ENCODE measurements around the gene GPR65. TPM values are rescaled to one million over a fixed set of nuclear protein-coding genes. Genes with fewer than 3 reads are reported as not detected.
A peak's percentile ranks its signal among the peaks of the same experiment; 100 is the strongest.

GPR65 gene
- polyA plus RNA-seq, 1 of the 3 experiments (the other 2 are of a cell fraction): under 0.01 TPM

DNA sequence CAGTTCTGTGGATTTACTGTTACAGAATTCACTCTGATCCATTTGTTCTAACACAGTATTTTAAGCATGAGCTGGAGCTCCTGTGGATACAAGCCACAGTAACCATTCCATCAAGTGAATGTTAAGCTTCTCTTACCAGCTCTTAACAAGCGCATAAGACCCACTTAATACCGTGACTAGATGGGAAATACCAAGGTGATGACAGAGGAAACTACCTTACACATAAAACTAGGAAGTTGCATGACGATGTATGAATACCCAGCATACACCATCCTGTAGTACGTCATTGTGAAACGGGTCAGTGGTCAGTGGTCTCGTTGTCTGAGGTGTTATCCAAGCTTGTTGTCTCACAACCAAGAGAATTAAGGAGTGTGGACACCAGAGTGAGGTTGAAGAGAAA is 10.0 kb upstream of the GPR65 start:
- no peak for DNase-seq
- Histone ChIP-seq H3K36me3 (replicated peaks in 1 of 2; ENCODE audit: control insufficient read depth in 1 of 2, insufficient read depth in 2 of 2, low read length in 1 of 2) (no peaks in the 10 kb centered on the region), H3K4me3 (ENCODE audit: low read depth in 2 of 2, low read length in 1 of 2) (no peak overlapping the region), H3F3A (replicated peaks; ENCODE audit: insufficient read depth) (no peaks in the 10 kb centered on the region), H3K4me2 (no peak overlapping the region), H3K79me2 (ENCODE audit: insufficient read depth) (no peaks in the 10 kb centered on the region), H3K9me2 (no peaks in the 10 kb centered on the region), H4K20me1 (ENCODE audit: insufficient read depth) (no peaks in the 10 kb centered on the region), H3K9ac (no peak overlapping the region), H3K9me3 (no peaks in the 10 kb centered on the region), H3K27ac (ENCODE audit: low read depth in 2 of 2, low read length in 1 of 2) (no peak overlapping the region), H2AFZ (ENCODE audit: low read depth) (peak overlapping the region; percentile 4; the same call in 1 of the 2 replicates), H3K27me3 (ENCODE audit: insufficient read depth) (no peaks in the 10 kb centered on the region), H3K4me1 (ENCODE audit: control insufficient read depth in 1 of 2, insufficient read depth in 2 of 2, low read depth in 1 of 2, low read length in 1 of 2) (peaks cover 0 to 7% of the 10 kb centered on the region in 2 experiments; a peak in 1 of 4 replicates)
- ChIA-PET CTCF (interaction anchor here (1.4 to 3.0 kb wide), 2 partner anchors 18 to 50 kb away, joined by 6 to 11 read pairs; no protein-coding TSS in a partner anchor), POLR2A (no interaction called here)
- TF ChIP-seq TAF1 (IDR thresholded peaks at IDR 0.05; ENCODE audit: borderline replicate concordance, low read depth, low read length): no peak
- TF ChIP-seq MEF2A (IDR thresholded peaks at IDR 0.05; ENCODE audit: borderline replicate concordance, low read depth): no peak
- TF ChIP-seq RXRA (IDR thresholded peaks at IDR 0.05; ENCODE audit: borderline replicate concordance, low read depth): no peak
- TF ChIP-seq, protein P1, sequence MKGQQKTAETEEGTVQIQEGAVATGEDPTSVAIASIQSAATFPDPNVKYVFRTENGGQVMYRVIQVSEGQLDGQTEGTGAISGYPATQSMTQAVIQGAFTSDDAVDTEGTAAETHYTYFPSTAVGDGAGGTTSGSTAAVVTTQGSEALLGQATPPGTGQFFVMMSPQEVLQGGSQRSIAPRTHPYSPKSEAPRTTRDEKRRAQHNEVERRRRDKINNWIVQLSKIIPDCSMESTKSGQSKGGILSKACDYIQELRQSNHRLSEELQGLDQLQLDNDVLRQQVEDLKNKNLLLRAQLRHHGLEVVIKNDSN (IDR thresholded peaks at IDR 0.05; ENCODE audit: borderline replicate concordance, low read depth): no peak
- TF ChIP-seq CHD2 (IDR thresholded peaks at IDR 0.05; ENCODE audit: low read length, partially characterized antibody): no peak
- no peak for TF ChIP-seq ELF1 (IDR thresholded peaks at IDR 0.05)
- TF ChIP-seq FOXM1 (IDR thresholded peaks at IDR 0.05; ENCODE audit: low read depth): no peak
- TF ChIP-seq, protein P2, sequence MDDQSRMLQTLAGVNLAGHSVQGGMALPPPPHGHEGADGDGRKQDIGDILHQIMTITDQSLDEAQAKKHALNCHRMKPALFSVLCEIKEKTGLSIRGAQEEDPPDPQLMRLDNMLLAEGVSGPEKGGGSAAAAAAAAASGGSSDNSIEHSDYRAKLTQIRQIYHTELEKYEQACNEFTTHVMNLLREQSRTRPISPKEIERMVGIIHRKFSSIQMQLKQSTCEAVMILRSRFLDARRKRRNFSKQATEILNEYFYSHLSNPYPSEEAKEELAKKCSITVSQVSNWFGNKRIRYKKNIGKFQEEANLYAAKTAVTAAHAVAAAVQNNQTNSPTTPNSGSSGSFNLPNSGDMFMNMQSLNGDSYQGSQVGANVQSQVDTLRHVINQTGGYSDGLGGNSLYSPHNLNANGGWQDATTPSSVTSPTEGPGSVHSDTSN (IDR thresholded peaks at IDR 0.05): no peak
- TF ChIP-seq JUND (IDR thresholded peaks at IDR 0.05): no peak
- WGBS (ENCODE audit: low lambda C conversion rate): 88% methylated on average over 6 of the region's 6 CpGs

DNA sequence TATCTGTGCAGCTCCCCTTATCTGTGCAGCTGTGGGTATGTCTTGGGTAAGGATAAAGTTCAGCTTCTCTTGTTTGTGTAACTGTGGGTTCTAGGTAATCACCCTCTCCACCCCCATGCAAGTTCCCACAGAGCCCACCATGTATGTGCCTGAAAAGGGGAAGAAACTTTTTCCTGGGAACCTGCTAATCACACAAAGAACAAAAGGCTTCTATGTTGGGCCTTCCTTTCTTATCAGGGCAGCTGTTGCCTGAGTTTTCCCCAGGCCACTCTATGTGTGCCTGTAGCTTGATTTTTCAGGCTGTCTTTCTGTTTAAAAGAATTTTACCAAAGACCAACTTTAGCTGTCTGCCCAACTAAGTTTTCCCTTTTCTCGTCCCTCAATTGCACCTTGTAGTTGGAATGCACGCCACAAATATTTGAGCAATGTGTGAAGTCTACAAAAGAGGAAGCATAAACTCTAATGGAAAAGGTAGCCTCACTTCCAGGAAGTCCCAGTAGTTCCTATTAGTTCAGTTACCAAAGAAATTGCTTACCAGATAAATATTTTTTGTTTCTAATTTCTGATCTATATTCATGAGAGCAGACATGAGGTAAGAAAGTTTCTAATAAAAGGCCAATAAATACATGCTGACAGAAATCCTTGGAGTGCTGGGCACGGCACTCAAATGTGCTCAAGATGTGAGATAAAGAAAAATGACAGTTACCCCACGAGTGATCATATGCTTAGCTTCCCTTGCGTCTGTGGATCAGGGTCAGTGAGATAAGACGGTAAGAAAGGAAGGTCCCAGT is 9.2 kb upstream of the GPR65 start:
- Histone ChIP-seq H3K27ac (ENCODE audit: low read depth in 2 of 2, low read length in 1 of 2) (no peak overlapping the region), H3K9ac (no peak overlapping the region), H3K36me3 (replicated peaks in 1 of 2; ENCODE audit: control insufficient read depth in 1 of 2, insufficient read depth in 2 of 2, low read length in 1 of 2) (no peaks in the 10 kb centered on the region), H3K79me2 (ENCODE audit: insufficient read depth) (no peaks in the 10 kb centered on the region), H3K4me3 (ENCODE audit: low read depth in 2 of 2, low read length in 1 of 2) (no peak overlapping the region), H3K9me3 (no peaks in the 10 kb centered on the region), H3K4me1 (ENCODE audit: control insufficient read depth in 1 of 2, insufficient read depth in 2 of 2, low read depth in 1 of 2, low read length in 1 of 2) (peaks cover 0 to 7% of the 10 kb centered on the region in 2 experiments; a peak in 1 of 4 replicates), H3K27me3 (ENCODE audit: insufficient read depth) (no peaks in the 10 kb centered on the region), H3K4me2 (no peak overlapping the region), H3F3A (replicated peaks; ENCODE audit: insufficient read depth) (no peaks in the 10 kb centered on the region), H4K20me1 (ENCODE audit: insufficient read depth) (no peaks in the 10 kb centered on the region), H3K9me2 (no peaks in the 10 kb centered on the region), H2AFZ (ENCODE audit: low read depth) (peak overlapping the region; percentile 4; the same call in 1 of the 2 replicates)
- 65% methylated on average over 6 of the region's 6 CpGs for WGBS (ENCODE audit: low lambda C conversion rate)
- DNase-seq: no peak
- ChIA-PET POLR2A (no interaction called here), CTCF (interaction anchor here (1.4 to 3.0 kb wide), 2 partner anchors 18 to 51 kb away, joined by 6 to 11 read pairs; no protein-coding TSS in a partner anchor)
- TF ChIP-seq ELF1 (IDR thresholded peaks at IDR 0.05) (no peak), GATA2 (CRISPR knock-in tag; IDR thresholded peaks at IDR 0.05) (no peak), TEAD4 (IDR thresholded peaks at IDR 0.05; ENCODE audit: borderline replicate concordance, insufficient read depth) (no peak), FOSL2 (IDR thresholded peaks at IDR 0.05; ENCODE audit: borderline replicate concordance, low read depth) (no peak)
- TF ChIP-seq, protein P3, sequence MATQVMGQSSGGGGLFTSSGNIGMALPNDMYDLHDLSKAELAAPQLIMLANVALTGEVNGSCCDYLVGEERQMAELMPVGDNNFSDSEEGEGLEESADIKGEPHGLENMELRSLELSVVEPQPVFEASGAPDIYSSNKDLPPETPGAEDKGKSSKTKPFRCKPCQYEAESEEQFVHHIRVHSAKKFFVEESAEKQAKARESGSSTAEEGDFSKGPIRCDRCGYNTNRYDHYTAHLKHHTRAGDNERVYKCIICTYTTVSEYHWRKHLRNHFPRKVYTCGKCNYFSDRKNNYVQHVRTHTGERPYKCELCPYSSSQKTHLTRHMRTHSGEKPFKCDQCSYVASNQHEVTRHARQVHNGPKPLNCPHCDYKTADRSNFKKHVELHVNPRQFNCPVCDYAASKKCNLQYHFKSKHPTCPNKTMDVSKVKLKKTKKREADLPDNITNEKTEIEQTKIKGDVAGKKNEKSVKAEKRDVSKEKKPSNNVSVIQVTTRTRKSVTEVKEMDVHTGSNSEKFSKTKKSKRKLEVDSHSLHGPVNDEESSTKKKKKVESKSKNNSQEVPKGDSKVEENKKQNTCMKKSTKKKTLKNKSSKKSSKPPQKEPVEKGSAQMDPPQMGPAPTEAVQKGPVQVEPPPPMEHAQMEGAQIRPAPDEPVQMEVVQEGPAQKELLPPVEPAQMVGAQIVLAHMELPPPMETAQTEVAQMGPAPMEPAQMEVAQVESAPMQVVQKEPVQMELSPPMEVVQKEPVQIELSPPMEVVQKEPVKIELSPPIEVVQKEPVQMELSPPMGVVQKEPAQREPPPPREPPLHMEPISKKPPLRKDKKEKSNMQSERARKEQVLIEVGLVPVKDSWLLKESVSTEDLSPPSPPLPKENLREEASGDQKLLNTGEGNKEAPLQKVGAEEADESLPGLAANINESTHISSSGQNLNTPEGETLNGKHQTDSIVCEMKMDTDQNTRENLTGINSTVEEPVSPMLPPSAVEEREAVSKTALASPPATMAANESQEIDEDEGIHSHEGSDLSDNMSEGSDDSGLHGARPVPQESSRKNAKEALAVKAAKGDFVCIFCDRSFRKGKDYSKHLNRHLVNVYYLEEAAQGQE (IDR thresholded peaks at IDR 0.05; ENCODE audit: low read depth, low read length): no peak
- TF ChIP-seq, protein P4, sequence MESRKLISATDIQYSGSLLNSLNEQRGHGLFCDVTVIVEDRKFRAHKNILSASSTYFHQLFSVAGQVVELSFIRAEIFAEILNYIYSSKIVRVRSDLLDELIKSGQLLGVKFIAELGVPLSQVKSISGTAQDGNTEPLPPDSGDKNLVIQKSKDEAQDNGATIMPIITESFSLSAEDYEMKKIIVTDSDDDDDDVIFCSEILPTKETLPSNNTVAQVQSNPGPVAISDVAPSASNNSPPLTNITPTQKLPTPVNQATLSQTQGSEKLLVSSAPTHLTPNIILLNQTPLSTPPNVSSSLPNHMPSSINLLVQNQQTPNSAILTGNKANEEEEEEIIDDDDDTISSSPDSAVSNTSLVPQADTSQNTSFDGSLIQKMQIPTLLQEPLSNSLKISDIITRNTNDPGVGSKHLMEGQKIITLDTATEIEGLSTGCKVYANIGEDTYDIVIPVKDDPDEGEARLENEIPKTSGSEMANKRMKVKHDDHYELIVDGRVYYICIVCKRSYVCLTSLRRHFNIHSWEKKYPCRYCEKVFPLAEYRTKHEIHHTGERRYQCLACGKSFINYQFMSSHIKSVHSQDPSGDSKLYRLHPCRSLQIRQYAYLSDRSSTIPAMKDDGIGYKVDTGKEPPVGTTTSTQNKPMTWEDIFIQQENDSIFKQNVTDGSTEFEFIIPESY (IDR thresholded peaks at IDR 0.05; ENCODE audit: borderline replicate concordance, low read depth): no peak
- TF ChIP-seq, protein P5, sequence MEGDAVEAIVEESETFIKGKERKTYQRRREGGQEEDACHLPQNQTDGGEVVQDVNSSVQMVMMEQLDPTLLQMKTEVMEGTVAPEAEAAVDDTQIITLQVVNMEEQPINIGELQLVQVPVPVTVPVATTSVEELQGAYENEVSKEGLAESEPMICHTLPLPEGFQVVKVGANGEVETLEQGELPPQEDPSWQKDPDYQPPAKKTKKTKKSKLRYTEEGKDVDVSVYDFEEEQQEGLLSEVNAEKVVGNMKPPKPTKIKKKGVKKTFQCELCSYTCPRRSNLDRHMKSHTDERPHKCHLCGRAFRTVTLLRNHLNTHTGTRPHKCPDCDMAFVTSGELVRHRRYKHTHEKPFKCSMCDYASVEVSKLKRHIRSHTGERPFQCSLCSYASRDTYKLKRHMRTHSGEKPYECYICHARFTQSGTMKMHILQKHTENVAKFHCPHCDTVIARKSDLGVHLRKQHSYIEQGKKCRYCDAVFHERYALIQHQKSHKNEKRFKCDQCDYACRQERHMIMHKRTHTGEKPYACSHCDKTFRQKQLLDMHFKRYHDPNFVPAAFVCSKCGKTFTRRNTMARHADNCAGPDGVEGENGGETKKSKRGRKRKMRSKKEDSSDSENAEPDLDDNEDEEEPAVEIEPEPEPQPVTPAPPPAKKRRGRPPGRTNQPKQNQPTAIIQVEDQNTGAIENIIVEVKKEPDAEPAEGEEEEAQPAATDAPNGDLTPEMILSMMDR (IDR thresholded peaks at IDR 0.05): no peak
- TF ChIP-seq, protein P2 (IDR thresholded peaks at IDR 0.05): no peak
